Neutrophil (primary cell): ENCODE measurements around the gene CLASP1.

Experiments used
- H3K27ac ChIP-seq: fragments of 200-600 bp; sonication (generic); 2 replicates; pipeline ENCODE4 v1.5.1; 2016; ENCODE audit warnings: mild to moderate bottlenecking, moderate library complexity
- H3K27me3 ChIP-seq: fragments of 200-600 bp; sonication (generic); 2 replicates; pipeline ENCODE4 v1.6.0; 2016; ENCODE audit warnings: mild to moderate bottlenecking
- H3K36me3 ChIP-seq: fragments of 200-600 bp; sonication (generic); 2 replicates; pipeline ENCODE4 v1.5.1; 2017
- H3K4me1 ChIP-seq, 2 experiments: fragments of 200-600 bp in 1 of 2; sonication (generic) in 1 of 2; 1 replicate in 1 of 2; 2 replicates in 1 of 2; pipeline versions ENCODE4 v1.5.1 to v1.6.1; 2013 to 2016; ENCODE audit warnings: low read depth in 1 of 2, low read length in 1 of 2, mild to moderate bottlenecking in 1 of 2, moderate library complexity in 1 of 2; ENCODE audit not compliant: control insufficient read depth in 1 of 2, insufficient read depth in 1 of 2
- H3K4me3 ChIP-seq, 2 experiments: fragments of 200-600 bp in 1 of 2; sonication (generic) in 1 of 2; 1 replicate in 1 of 2; 2 replicates in 1 of 2; pipeline ENCODE4 v1.5.1; 2013 to 2016; ENCODE audit warnings: low read depth in 1 of 2, low read length in 1 of 2, mild to moderate bottlenecking in 1 of 2, moderate library complexity in 1 of 2
- H3K9me3 ChIP-seq: fragments of 200-600 bp; sonication (generic); 2 replicates; pipeline ENCODE4 v1.5.1; 2016
- CTCF ChIP-seq: fragments of 200-600 bp; sonication (generic); IDR thresholded peaks from 2 replicates; pipeline ENCODE4 v1.5.1; 2016; ENCODE audit warnings: antibody characterized with exemption

The CLASP1 gene

GRCh38 chr2:121365061-121365460, 284.2 kb downstream of the CLASP1 start:
- no peaks in the 10 kb centered on the region for H3K9me3 ChIP-seq
- peaks cover 92% of the 10 kb centered on the region for H3K36me3 ChIP-seq
- H3K4me3 ChIP-seq = no peak overlapping the region
- H3K4me1 ChIP-seq = no peaks in the 10 kb centered on the region
- H3K27me3 ChIP-seq = no peaks in the 10 kb centered on the region
- no peak for TF ChIP-seq CTCF
- no peak overlapping the region for H3K27ac ChIP-seq

- Histone ChIP-seq H3K4me3 (no peak overlapping the region), H3K36me3 (peaks cover 97% of the 10 kb centered on the region), H3K4me1 (no peaks in the 10 kb centered on the region), H3K27ac (no peak overlapping the region), H3K9me3 (no peaks in the 10 kb centered on the region), H3K27me3 (no peaks in the 10 kb centered on the region)
- no peak for TF ChIP-seq CTCF
Measured at GRCh38 chr2:121363632-121364420, 285.4 kb downstream of the CLASP1 start.

GRCh38 chr2:121362774-121363173, 286.5 kb downstream of the CLASP1 start:
- Histone ChIP-seq H3K27ac (no peak overlapping the region), H3K4me3 (no peak overlapping the region), H3K4me1 (no peaks in the 10 kb centered on the region), H3K36me3 (peaks cover 96% of the 10 kb centered on the region), H3K9me3 (no peaks in the 10 kb centered on the region), H3K27me3 (no peaks in the 10 kb centered on the region)
- TF ChIP-seq CTCF = no peak

GRCh38 chr2:121362226-121362625, 287.0 kb downstream of the CLASP1 start:
- Histone ChIP-seq H3K4me1 (no peaks in the 10 kb centered on the region), H3K4me3 (no peak overlapping the region), H3K9me3 (no peaks in the 10 kb centered on the region), H3K36me3 (peaks cover 96% of the 10 kb centered on the region), H3K27me3 (no peaks in the 10 kb centered on the region), H3K27ac (no peak overlapping the region)
- no peak for TF ChIP-seq CTCF

GRCh38 chr2:121360566-121361300, 288.5 kb downstream of the CLASP1 start:
- peaks cover 93% of the 10 kb centered on the region for H3K36me3 ChIP-seq
- no peaks in the 10 kb centered on the region for H3K27me3 ChIP-seq
- no peak overlapping the region for H3K27ac ChIP-seq
- no peaks in the 10 kb centered on the region for H3K9me3 ChIP-seq
- H3K4me1 ChIP-seq = no peaks in the 10 kb centered on the region
- no peak overlapping the region for H3K4me3 ChIP-seq
- no peak for TF ChIP-seq CTCF
